GM12878 (cell line): ENCODE results near the gene CRMP1. TPM values are rescaled to one million over a fixed set of nuclear protein-coding genes. Genes with fewer than 3 reads are reported as not detected.

ENCODE experiments used
- ATAC-seq: fragments of 200-7000 bp; cut with Tn5 transposase; 3 replicates; pipeline ENCODE4 v1.9.1; 2020; ENCODE audit warnings: mild to moderate bottlenecking, moderate library complexity
- BruUV-seq: library from RNA; stranded (reverse); fragments of 400-500 nt; replicated peaks from 2 replicates; lab custom pipeline; 2021; lab: Mats Ljungman, UMichigan
- CTCF ChIA-PET: fragments of 300-600 bp; sonication (Branson Sonifier 250); formaldehyde crosslinking; extraction: SDS; loops from one replicate; lab custom pipeline; 2021; ENCODE audit warnings: inconsistent platforms; lab: Yijun Ruan, JAX
- POLR2A ChIA-PET: fragments of 350-600 bp; formaldehyde crosslinking; extraction: SDS; loops from one replicate; lab custom pipeline; 2021; ENCODE audit warnings: inconsistent platforms; lab: Charles Lee
- RAD21 ChIA-PET: fragments of 300-600 bp; sonication (Branson Sonifier 250); formaldehyde crosslinking; loops from one replicate; lab custom pipeline; 2023; ENCODE audit warnings: antibody characterized with exemption; ENCODE audit not compliant: unreplicated experiment; lab: Charles Lee
- SMC1A ChIA-PET: fragments of 300-600 bp; sonication (Branson Sonifier 250); formaldehyde crosslinking; loops from one replicate; lab custom pipeline; 2023; ENCODE audit not compliant: unreplicated experiment, uncharacterized antibody; lab: Charles Lee
- DNase-seq: peaks from one replicate; pipeline ENCODE4 v3.0.0-alpha.2; 2011; ENCODE audit warnings: low read depth, low spot score
- FAIRE-seq: peaks from 3 replicates; lab custom pipeline; 2011; peaks lifted over from hg19 to GRCh38; lab: Jason Lieb, UNC
- H2AFZ ChIP-seq: 2 replicates; pipeline ENCODE4 v1.6.0; 2011; ENCODE audit warnings: low read depth, low read length, control low read depth; ENCODE audit not compliant: control insufficient read depth
- H3K27ac ChIP-seq: 2 replicates; pipeline ENCODE4 v1.5.1; 2011; ENCODE audit warnings: control low read depth; ENCODE audit not compliant: control insufficient read depth, insufficient read depth
- H3K27me3 ChIP-seq, 2 experiments: replicated peaks in 1 of 2; 2 replicates each; pipeline versions ENCODE4 v1.6.0 to v1.6.1; 2011; ENCODE audit warnings: low read length in 1 of 2; ENCODE audit not compliant: control insufficient read depth in 2 of 2, insufficient read depth in 2 of 2
- H3K36me3 ChIP-seq, 2 experiments: 2 replicates each; pipeline ENCODE4 v1.5.1; 2011; ENCODE audit warnings: low read length in 1 of 2; ENCODE audit not compliant: control insufficient read depth in 2 of 2, insufficient read depth in 2 of 2
- H3K4me1 ChIP-seq: 2 replicates; pipeline ENCODE4 v1.6.1; 2011; ENCODE audit warnings: mild to moderate bottlenecking, low read length, moderate library complexity, mixed read lengths; ENCODE audit not compliant: control insufficient read depth, insufficient read depth
- H3K4me2 ChIP-seq: 2 replicates; pipeline ENCODE4 v1.6.0; 2011; ENCODE audit warnings: control low read depth; ENCODE audit not compliant: control insufficient read depth, insufficient read depth
- H3K4me3 ChIP-seq: fragments of 200-600 bp; sonication (generic); 2 replicates; pipeline ENCODE4 v1.5.1; 2016
- H3K79me2 ChIP-seq: 2 replicates; pipeline ENCODE4 v1.6.0; 2011; ENCODE audit warnings: low read length; ENCODE audit not compliant: control insufficient read depth, insufficient read depth
- H3K9ac ChIP-seq: 2 replicates; pipeline ENCODE4 v1.8.0; 2011; ENCODE audit warnings: low read length, control low read depth, mixed read lengths; ENCODE audit not compliant: control insufficient read depth, insufficient read depth
- H3K9me3 ChIP-seq: replicated peaks from 3 replicates; pipeline ENCODE4 v1.5.1; 2011; ENCODE audit warnings: mild to moderate bottlenecking, low read length; ENCODE audit not compliant: control insufficient read depth, insufficient read depth
- H4K20me1 ChIP-seq: 2 replicates; pipeline ENCODE4 v1.6.0; 2011; ENCODE audit not compliant: control insufficient read depth, insufficient read depth
- ASH2L ChIP-seq: fragments of 300-600, 200-600 bp; sonication (generic); IDR thresholded peaks from 2 replicates; pipeline ENCODE4 v1.6.1; 2017; ENCODE audit warnings: low read depth, mild to moderate bottlenecking, borderline replicate concordance
- FOXM1 ChIP-seq: IDR thresholded peaks from 2 replicates; pipeline ENCODE4 v1.6.1; 2012; ENCODE audit warnings: low read depth, mild to moderate bottlenecking, inconsistent platforms, low read length, moderate library complexity
- JUND ChIP-seq: IDR thresholded peaks from 2 replicates; pipeline ENCODE4 v1.6.1; 2012; ENCODE audit warnings: low read depth, mild to moderate bottlenecking, low read length, improper control_type of control experiment, moderate library complexity
- NR2F1 ChIP-seq: fragments of 450-650 bp; conservative IDR thresholded peaks from 2 replicates; pipeline ENCODE4 v1.6.1; 2017; ENCODE audit warnings: mild to moderate bottlenecking
- RCOR1 ChIP-seq: conservative IDR thresholded peaks from 2 replicates; pipeline ENCODE4 v1.6.1; 2012; ENCODE audit warnings: low read depth, low read length, improper control_type of control experiment
- SMARCA5 ChIP-seq: fragments of 450-650 bp; IDR thresholded peaks from 2 replicates; pipeline ENCODE4 v1.6.1; 2017; ENCODE audit warnings: mild to moderate bottlenecking
- SREBF1 ChIP-seq: IDR thresholded peaks from 2 replicates; pipeline ENCODE4 v1.6.1; 2012; ENCODE audit warnings: mild to moderate bottlenecking, low read length
- SRF ChIP-seq, 2 experiments: IDR thresholded peaks; 2 replicates each; pipeline ENCODE4 v1.6.1; 2011; ENCODE audit warnings: low read depth in 2 of 2, low read length in 2 of 2, mild to moderate bottlenecking in 1 of 2, moderate library complexity in 1 of 2
- STAT1 ChIP-seq: fragments of 450-650 bp; conservative IDR thresholded peaks from 2 replicates; pipeline ENCODE4 v1.6.1; 2014; ENCODE audit warnings: antibody characterized with exemption, mild to moderate bottlenecking
- WGBS: methylation state at CpG from one replicate; pipeline ENCODE4 v1.1.6; 2016; ENCODE audit warnings: low lambda C conversion rate; ENCODE audit not compliant: insufficient replicate concordance, insufficient coverage; ENCODE audit errors: missing lambda C conversion rate; 5-methylcytosine and 5-hydroxymethylcytosine counted together
- in situ Hi-C: fragments of 300-500 bp; cut with MboI; formaldehyde crosslinking; loops from 9 replicates; pipeline ENCODE4 v1.14.3; 2018; ENCODE audit warnings: mixed read lengths
- intact Hi-C: fragments of 100-400 bp; cut with micrococcal nuclease; formaldehyde crosslinking; loops from one replicate; pipeline ENCODE4 v1.14.2; 2022; ENCODE audit not compliant: unreplicated experiment
- polyA plus RNA-seq, 11 experiments: library from polyadenylated mRNA; depleted of rRNA in 4 of 11; unstranded in 6 of 11; stranded (reverse) in 5 of 11; fragments of >200 nt; fragmentation: Nextera tagmentation in 4 of 11; fragmentation: Illumina TruSeq in 1 of 11; extraction: Ambion mirVana in 4 of 11; extraction: Trizol in 1 of 11; gene quantifications; 1 replicate in 1 of 11; 2 replicates in 10 of 11; pipeline versions ENCODE4 v1.2.1 to v1.2.3, GENCODE V29; 2011 to 2016; ENCODE audit warnings: inconsistent platforms in 2 of 11, missing spikeins in 2 of 11, low read depth in 1 of 11
- total RNA-seq, 4 experiments: library from RNA; depleted of rRNA in 3 of 4; stranded (reverse); fragments of >200 nt in 3 of 4; fragmentation: Illumina TruSeq in 1 of 4; extraction: Trizol in 1 of 4; gene quantifications; 2 replicates each; pipeline versions ENCODE4 v1.2.1 to v1.2.3, GENCODE V29; 2013 to 2021

Gene CRMP1
- total and polyA plus RNA-seq, 10 of the 15 experiments (the other 5 are each of a cell fraction or from before 2014, with no cell fraction given) = 0.03 to 1.4 (median 0.12) TPM; not detected in 2

GRCh38 chr4:5891563-5892322 lies 1.1 kb downstream of the CRMP1 start:
- H3K36me3 ChIP-seq = no peaks in the 10 kb centered on the region
- H3K9me3 ChIP-seq = no peaks in the 10 kb centered on the region; the same call in 2 of the 3 replicates
- TF ChIP-seq JUND (no peak), FOXM1 (no peak), NR2F1 (no peak), SRF (IDR thresholded peaks at IDR 0.05; ENCODE audit: low read depth in 2 of 2, low read length in 2 of 2) (no peak), ASH2L (no peak), SMARCA5 (no peak), STAT1 (no peak), SREBF1 (no peak), RCOR1 (no peak)
- H4K20me1 ChIP-seq = no peaks in the 10 kb centered on the region
- H2AFZ ChIP-seq = no peak overlapping the region
- H3K4me1 ChIP-seq = no peaks in the 10 kb centered on the region
- H3K79me2 ChIP-seq = no peaks in the 10 kb centered on the region
- RAD21 ChIA-PET = no interaction called here
- no peak overlapping the region for H3K27ac ChIP-seq
- CTCF ChIA-PET = interaction anchor here (0.7 kb wide), 1 partner anchor 738 kb away, joined by 3 read pairs; no protein-coding TSS in a partner anchor
- DNase-seq = no peak
- BruUV-seq = no TSS peak
- H3K27me3 ChIP-seq = peaks cover 1 to 17% of the 10 kb centered on the region in 2 experiments
- no peak overlapping the region for H3K4me3 ChIP-seq
- SMC1A ChIA-PET = no interaction called here
- H3K4me2 ChIP-seq = no peak overlapping the region
- intact Hi-C loops (no loop called here), in situ Hi-C loops (no loop called here)
- FAIRE-seq = no peak
- WGBS = 63% methylated on average over 34 of the region's 34 CpGs
- POLR2A ChIA-PET = no interaction called here
- H3K9ac ChIP-seq = no peak overlapping the region
- ATAC-seq = no peak
